ENCODE measurements around the gene AHRR. TPM values are rescaled to one million over a fixed set of nuclear protein-coding genes. Genes with fewer than 3 reads are reported as not detected.
"Not testable (repeated sequence)": the region's sequence is repeated elsewhere in the genome, so short reads cannot be mapped to it uniquely, and the experiment has no call there.

The AHRR gene
- total and polyA plus RNA-seq, 9 donors, result 1.4 to 6.9 (median 2.8) TPM

GRCh38 chr5:395921-396530 is 74.5 kb downstream of the AHRR start:
- Histone ChIP-seq H3K9me3 (replicated peaks; ENCODE audit: control insufficient read depth, low read depth, low read length) (no peaks in the 10 kb centered on the region), H3K27ac (ENCODE audit: low read length) (peak overlapping the region; percentile 65), H3K4me3 (ENCODE audit: low read length) (no peak overlapping the region), H3K27me3 (ENCODE audit: control insufficient read depth, insufficient read depth, low read length) (no peaks in the 10 kb centered on the region), H3K36me3 (ENCODE audit: control insufficient read depth, insufficient read depth, low read length) (no peaks in the 10 kb centered on the region), H3K4me1 (ENCODE audit: control insufficient read depth, insufficient read depth, low read length) (peaks cover 51% of the 10 kb centered on the region)
- no peak for DNase-seq
- 84% methylated on average over 15 of the region's 17 CpGs for WGBS (ENCODE audit: insufficient coverage)

GRCh38 chr5:396531-396961 is 75.0 kb downstream of the AHRR start:
- Histone ChIP-seq H3K36me3 (ENCODE audit: control insufficient read depth, insufficient read depth, low read length) (no peaks in the 10 kb centered on the region), H3K4me3 (ENCODE audit: low read length) (no peak overlapping the region), H3K27me3 (ENCODE audit: control insufficient read depth, insufficient read depth, low read length) (peaks cover 2% of the 10 kb centered on the region), H3K4me1 (ENCODE audit: control insufficient read depth, insufficient read depth, low read length) (peaks cover 55% of the 10 kb centered on the region), H3K27ac (ENCODE audit: low read length) (no peak overlapping the region), H3K9me3 (replicated peaks; ENCODE audit: control insufficient read depth, low read depth, low read length) (no peaks in the 10 kb centered on the region)
- WGBS (ENCODE audit: insufficient coverage), result 91% methylated on average over 3 of the region's 13 CpGs
- DNase-seq, result no peak

- not testable (repeated sequence) for H3K4me3 ChIP-seq (ENCODE audit: low read length); H3K36me3 ChIP-seq (ENCODE audit: control insufficient read depth, insufficient read depth, low read length); H3K27ac ChIP-seq (ENCODE audit: low read length); H3K27me3 ChIP-seq (ENCODE audit: control insufficient read depth, insufficient read depth, low read length); H3K9me3 ChIP-seq (replicated peaks; ENCODE audit: control insufficient read depth, low read depth, low read length); DNase-seq
- 96% methylated on average over 13 of the region's 15 CpGs for WGBS (ENCODE audit: insufficient coverage)
- peaks cover 55% of the 10 kb centered on the region for H3K4me1 ChIP-seq (ENCODE audit: control insufficient read depth, insufficient read depth, low read length)
Observed at GRCh38 chr5:398141-398474, 76.6 kb downstream of the AHRR start.

- Histone ChIP-seq H3K4me3 (ENCODE audit: low read length) (no peak overlapping the region), H3K36me3 (ENCODE audit: control insufficient read depth, insufficient read depth, low read length) (no peaks in the 10 kb centered on the region), H3K27ac (ENCODE audit: low read length) (peak overlapping the region; percentile 96), H3K4me1 (ENCODE audit: control insufficient read depth, insufficient read depth, low read length) (peaks cover 52% of the 10 kb centered on the region), H3K9me3 (replicated peaks; ENCODE audit: control insufficient read depth, low read depth, low read length) (no peaks in the 10 kb centered on the region), H3K27me3 (ENCODE audit: control insufficient read depth, insufficient read depth, low read length) (peaks cover 2% of the 10 kb centered on the region)
- WGBS (ENCODE audit: insufficient coverage), result 83% methylated on average over 34 of the region's 35 CpGs
- DNase-seq, result no peak
Observed at GRCh38 chr5:398475-399295, 77.2 kb downstream of the AHRR start.

- no peaks in the 10 kb centered on the region for H3K9me3 ChIP-seq (replicated peaks; ENCODE audit: control insufficient read depth, low read depth, low read length)
- H3K36me3 ChIP-seq (ENCODE audit: control insufficient read depth, insufficient read depth, low read length), result no peaks in the 10 kb centered on the region
- WGBS (ENCODE audit: insufficient coverage), result 20% methylated on average over 37 of the region's 45 CpGs
- peak; percentile 95 for DNase-seq
- H3K4me3 ChIP-seq (ENCODE audit: low read length), result peak overlapping the region; percentile 25
- peaks cover 2% of the 10 kb centered on the region for H3K27me3 ChIP-seq (ENCODE audit: control insufficient read depth, insufficient read depth, low read length)
- H3K27ac ChIP-seq (ENCODE audit: low read length), result peak overlapping the region; percentile 96
- H3K4me1 ChIP-seq (ENCODE audit: control insufficient read depth, insufficient read depth, low read length), result peaks cover 46% of the 10 kb centered on the region
Observed at GRCh38 chr5:399296-400281, 78.1 kb downstream of the AHRR start.

- Histone ChIP-seq H3K4me3 (ENCODE audit: low read length) (peak overlapping the region; percentile 9), H3K4me1 (ENCODE audit: control insufficient read depth, insufficient read depth, low read length) (peaks cover 37% of the 10 kb centered on the region), H3K27me3 (ENCODE audit: control insufficient read depth, insufficient read depth, low read length) (peaks cover 3% of the 10 kb centered on the region), H3K27ac (ENCODE audit: low read length) (peak overlapping the region; percentile 96), H3K36me3 (ENCODE audit: control insufficient read depth, insufficient read depth, low read length) (no peaks in the 10 kb centered on the region), H3K9me3 (replicated peaks; ENCODE audit: control insufficient read depth, low read depth, low read length) (no peaks in the 10 kb centered on the region)
- WGBS (ENCODE audit: insufficient coverage), result 31% methylated on average over 18 of the region's 26 CpGs
- DNase-seq, result peak; percentile 95
Observed at GRCh38 chr5:400282-401145, 79.0 kb downstream of the AHRR start.

GRCh38 chr5:401146-402034 is 79.9 kb downstream of the AHRR start:
- no peaks in the 10 kb centered on the region for H3K9me3 ChIP-seq (replicated peaks; ENCODE audit: control insufficient read depth, low read depth, low read length)
- H3K27me3 ChIP-seq (ENCODE audit: control insufficient read depth, insufficient read depth, low read length), result peaks cover 10% of the 10 kb centered on the region
- H3K4me3 ChIP-seq (ENCODE audit: low read length), result no peak overlapping the region
- WGBS (ENCODE audit: insufficient coverage), result 86% methylated on average over 17 of the region's 24 CpGs
- peak overlapping the region; percentile 96 for H3K27ac ChIP-seq (ENCODE audit: low read length)
- H3K4me1 ChIP-seq (ENCODE audit: control insufficient read depth, insufficient read depth, low read length), result peaks cover 30% of the 10 kb centered on the region
- DNase-seq, result no peak
- no peaks in the 10 kb centered on the region for H3K36me3 ChIP-seq (ENCODE audit: control insufficient read depth, insufficient read depth, low read length)

GRCh38 chr5:402219-402614 is 80.7 kb downstream of the AHRR start:
- not testable (repeated sequence) for DNase-seq; H3K4me3 ChIP-seq (ENCODE audit: low read length); H3K27ac ChIP-seq (ENCODE audit: low read length); H3K9me3 ChIP-seq (replicated peaks; ENCODE audit: control insufficient read depth, low read depth, low read length); H3K36me3 ChIP-seq (ENCODE audit: control insufficient read depth, insufficient read depth, low read length); H3K27me3 ChIP-seq (ENCODE audit: control insufficient read depth, insufficient read depth, low read length)
- WGBS (ENCODE audit: insufficient coverage), result 87% methylated on average over 13 of the region's 17 CpGs
- H3K4me1 ChIP-seq (ENCODE audit: control insufficient read depth, insufficient read depth, low read length), result peaks cover 30% of the 10 kb centered on the region

Data from muscle of leg (tissue), 11 donors.